ENCODE results near the gene GID8. TPM values are rescaled to one million over a fixed set of nuclear protein-coding genes. Genes with fewer than 3 reads are reported as not detected.
A peak's percentile ranks its signal among the peaks of the same experiment; 100 is the strongest.

GID8 gene
- total and polyA plus RNA-seq, 2 donors (not counting 3 experiments of a cell fraction or from before 2014, with no cell fraction given), result 25.3 to 34.6 TPM

GRCh38 chr20:62972845-62973745 is 35.1 kb downstream of the GID8 start:
- Histone ChIP-seq H3K36me3 (ENCODE audit: control insufficient read depth in 2 of 2, extremely low read depth in 1 of 2, insufficient read depth in 2 of 2, low read length in 2 of 2) (no peaks in the 10 kb centered on the region), H3K27me3 (ENCODE audit: control insufficient read depth in 2 of 2, insufficient read depth in 2 of 2, low read length in 2 of 2) (peaks cover 27 to 29% of the 10 kb centered on the region in 2 experiments), H3K79me2 (ENCODE audit: control insufficient read depth, insufficient read depth, low read length) (no peaks in the 10 kb centered on the region), H3K4me2 (ENCODE audit: insufficient read depth, low read length) (no peak overlapping the region), H3K9me1 (replicated peaks; ENCODE audit: control insufficient read depth, extremely low read depth, insufficient read depth, low read length) (no peaks in the 10 kb centered on the region), H2AFZ (ENCODE audit: low read depth, low read length) (peak overlapping the region; percentile 29), H3K4me1 (ENCODE audit: control insufficient read depth, extremely low read depth, insufficient read depth, low read length) (no peaks in the 10 kb centered on the region), H3K4me3 (replicated peaks in 1 of 3; ENCODE audit: insufficient read depth in 1 of 3, low read depth in 1 of 3, low read length in 3 of 3) (no peak overlapping the region), H3K27ac (ENCODE audit: insufficient read depth, low read depth, low read length) (no peak overlapping the region), H4K20me1 (replicated peaks; ENCODE audit: control insufficient read depth, extremely low read depth, insufficient read depth, low read length) (no peaks in the 10 kb centered on the region), H3K9me3 (replicated peaks; ENCODE audit: control insufficient read depth, insufficient read depth, low read length) (no peaks in the 10 kb centered on the region), H3K9ac (replicated peaks; ENCODE audit: extremely low read depth, insufficient read depth, low read length) (no peak overlapping the region)
- dilution Hi-C loops (cut with MboI; ENCODE audit: extremely low pct_ligation_motif_present, low sequenced_read_pairs) (no loop called here), intact Hi-C loops (cut with micrococcal nuclease) (loop anchor here (1.0 kb wide), 2 partner anchors 19 to 36 kb away; no protein-coding TSS in a partner anchor)
- FAIRE-seq (no peak), DNase-seq (ENCODE audit: low read depth, low spot score) (no peak)
- ChIA-PET POLR2A (interaction anchor here (1.4 kb wide), 1 partner anchor 33 kb away, joined by 3 read pairs; the partner anchor contains the start of gene BHLHE23), CTCF (interaction anchor here (0.5 to 1.7 kb wide), 40 partner anchors 9 to 659 kb away, joined by 3 to 18 read pairs (median 4); partner anchors contain the start of genes DIDO1, GID8, SLC17A9 and TCFL5)
- BruUV-seq (replicated peaks), result no TSS peak
- no peak for TF ChIP-seq MAX (IDR thresholded peaks at IDR 0.05; ENCODE audit: insufficient read depth, insufficient read length)
- no peak for TF ChIP-seq CTCF (IDR thresholded peaks at IDR 0.05; ENCODE audit: extremely low read depth in 1 of 2, insufficient read depth in 1 of 2, low read depth in 1 of 2, low read length in 2 of 2)
- no peak for TF ChIP-seq POLR2A (IDR thresholded peaks at IDR 0.05; ENCODE audit: low read depth, low read length)
- TF ChIP-seq GATA2 (IDR thresholded peaks at IDR 0.05; ENCODE audit: insufficient read depth, insufficient read length, low read depth, low read length), result no peak
- no peak for TF ChIP-seq POLR2AphosphoS5 (IDR thresholded peaks at IDR 0.05; ENCODE audit: insufficient read depth, low read depth, low read length)
- peak; percentile 77 for TF ChIP-seq EZH2 (IDR thresholded peaks at IDR 0.05; ENCODE audit: borderline replicate concordance, low read depth, low read length, severe bottlenecking)
- TF ChIP-seq JUN (IDR thresholded peaks at IDR 0.05; ENCODE audit: borderline replicate concordance, insufficient read depth, insufficient read length, low read depth), result no peak
